ENCODE results near the gene RASSF9.

GRCh38 chr12:85849344-85849743 is 13.1 kb upstream of the RASSF9 start:
- TF ChIP-seq TAF1 (IDR thresholded peaks at IDR 0.05; ENCODE audit: borderline replicate concordance, insufficient read depth, low read length), result no peak
- no peak for TF ChIP-seq POLR2AphosphoS5 (IDR thresholded peaks at IDR 0.05; ENCODE audit: low read depth, low read length)
- TF ChIP-seq REST (IDR thresholded peaks at IDR 0.05; ENCODE audit: insufficient read depth in 1 of 2, low read depth in 2 of 2, low read length in 2 of 2), result no peak
